ENCODE data around the gene CEP131.
"Not testable (repeated sequence)": the region's sequence is repeated elsewhere in the genome, so short reads cannot be mapped to it uniquely, and the experiment has no call there.

The CEP131 gene

GRCh38 chr17:81165246-81166032 lies 57.3 kb downstream of the CEP131 start, which contains the start of gene PVALEF:
TSS of gene PVALEF (plus strand) at chr17:81165507. CDS start at chr17:81181227, 15,720 bp downstream.
- DNase-seq (ENCODE audit: low read depth) = no peak

GRCh38 chr17:81164371-81165245 lies 58.2 kb downstream of the CEP131 start:
- DNase-seq (ENCODE audit: low read depth) = no peak

GRCh38 chr17:81163703-81164370 lies 58.9 kb downstream of the CEP131 start:
- no peak for DNase-seq (ENCODE audit: low read depth)

- no peak for DNase-seq (ENCODE audit: low read depth)
These were observed 59.6 kb downstream of the CEP131 start for GRCh38 chr17:81163051-81163695.

GRCh38 chr17:81162491-81162890 lies 60.3 kb downstream of the CEP131 start:
- DNase-seq (ENCODE audit: low read depth) = no peak

- DNase-seq (ENCODE audit: low read depth) = no peak
These were observed 60.8 kb downstream of the CEP131 start for GRCh38 chr17:81161972-81162371.

GRCh38 chr17:81161536-81161935 lies 61.2 kb downstream of the CEP131 start:
- DNase-seq (ENCODE audit: low read depth) = no peak

- no peak for DNase-seq (ENCODE audit: low read depth)
These were observed 61.9 kb downstream of the CEP131 start for GRCh38 chr17:81160747-81161453.

GRCh38 chr17:81160306-81160705 lies 62.5 kb downstream of the CEP131 start:
- no peak for DNase-seq (ENCODE audit: low read depth)

- DNase-seq (ENCODE audit: low read depth) = no peak
These were observed 63.0 kb downstream of the CEP131 start for GRCh38 chr17:81159611-81160265.

GRCh38 chr17:81158688-81159590 lies 63.8 kb downstream of the CEP131 start:
- no peak for DNase-seq (ENCODE audit: low read depth)

GRCh38 chr17:81157848-81158687 lies 64.7 kb downstream of the CEP131 start:
- no peak for DNase-seq (ENCODE audit: low read depth)

- no peak for DNase-seq (ENCODE audit: low read depth)
These were observed 65.6 kb downstream of the CEP131 start for GRCh38 chr17:81156866-81157805.

- DNase-seq (ENCODE audit: low read depth) = no peak
These were observed 67.8 kb downstream of the CEP131 start for GRCh38 chr17:81154961-81155360.

- DNase-seq (ENCODE audit: low read depth) = not testable (repeated sequence)
These were observed 68.7 kb downstream of the CEP131 start for GRCh38 chr17:81154016-81154415.

- DNase-seq (ENCODE audit: low read depth) = peak; percentile 28
These were observed 69.4 kb downstream of the CEP131 start for GRCh38 chr17:81153340-81153803.

- no peak for DNase-seq (ENCODE audit: low read depth)
These were observed 70.4 kb downstream of the CEP131 start for GRCh38 chr17:81152288-81152828.
